ENCODE results near the gene CARMIL3.
A peak's percentile ranks its signal among the peaks of the same experiment; 100 is the strongest.
"Not testable (repeated sequence)": the region's sequence is repeated elsewhere in the genome, so short reads cannot be mapped to it uniquely, and the experiment has no call there.

CARMIL3 gene

GRCh38 chr14:24020520-24020919, 31.3 kb upstream of the CARMIL3 start:
- not testable (repeated sequence) for H3K27ac ChIP-seq (ENCODE audit: low read depth in 2 of 2, low read length in 2 of 2); H3K4me1 ChIP-seq (ENCODE audit: control insufficient read depth in 2 of 2, insufficient read depth in 2 of 2, low read length in 2 of 2); H3K9me3 ChIP-seq (ENCODE audit: control insufficient read depth in 2 of 2, low read length in 2 of 2); H3K36me3 ChIP-seq (ENCODE audit: control insufficient read depth in 2 of 2, insufficient read depth in 2 of 2, low read length in 2 of 2); H3K27me3 ChIP-seq (ENCODE audit: control insufficient read depth in 2 of 2, insufficient read depth in 2 of 2, low read length in 2 of 2); H3K4me3 ChIP-seq (ENCODE audit: low read length in 2 of 2); H3K9ac ChIP-seq (ENCODE audit: low read depth in 1 of 2, low read length in 2 of 2)

- not testable (repeated sequence) for H3K4me3 ChIP-seq (ENCODE audit: low read length in 2 of 2); H3K4me1 ChIP-seq (ENCODE audit: control insufficient read depth in 2 of 2, insufficient read depth in 2 of 2, low read length in 2 of 2); H3K27me3 ChIP-seq (ENCODE audit: control insufficient read depth in 2 of 2, insufficient read depth in 2 of 2, low read length in 2 of 2); H3K9me3 ChIP-seq (ENCODE audit: control insufficient read depth in 2 of 2, low read length in 2 of 2); H3K27ac ChIP-seq (ENCODE audit: low read depth in 2 of 2, low read length in 2 of 2); H3K36me3 ChIP-seq (ENCODE audit: control insufficient read depth in 2 of 2, insufficient read depth in 2 of 2, low read length in 2 of 2); H3K9ac ChIP-seq (ENCODE audit: low read depth in 1 of 2, low read length in 2 of 2)
Measured at GRCh38 chr14:24024939-24025418, 26.8 kb upstream of the CARMIL3 start.

- not testable (repeated sequence) for H3K4me1 ChIP-seq (ENCODE audit: control insufficient read depth in 2 of 2, insufficient read depth in 2 of 2, low read length in 2 of 2); H3K9me3 ChIP-seq (ENCODE audit: control insufficient read depth in 2 of 2, low read length in 2 of 2); H3K36me3 ChIP-seq (ENCODE audit: control insufficient read depth in 2 of 2, insufficient read depth in 2 of 2, low read length in 2 of 2); H3K4me3 ChIP-seq (ENCODE audit: low read length in 2 of 2); H3K27me3 ChIP-seq (ENCODE audit: control insufficient read depth in 2 of 2, insufficient read depth in 2 of 2, low read length in 2 of 2); H3K27ac ChIP-seq (ENCODE audit: low read depth in 2 of 2, low read length in 2 of 2); H3K9ac ChIP-seq (ENCODE audit: low read depth in 1 of 2, low read length in 2 of 2)
Measured at GRCh38 chr14:24029687-24030086, 22.1 kb upstream of the CARMIL3 start.

GRCh38 chr14:24031331-24031730, 20.5 kb upstream of the CARMIL3 start:
- H3K36me3 ChIP-seq (ENCODE audit: control insufficient read depth in 2 of 2, insufficient read depth in 2 of 2, low read length in 2 of 2); H3K4me1 ChIP-seq (ENCODE audit: control insufficient read depth in 2 of 2, insufficient read depth in 2 of 2, low read length in 2 of 2); H3K27me3 ChIP-seq (ENCODE audit: control insufficient read depth in 2 of 2, insufficient read depth in 2 of 2, low read length in 2 of 2); H3K9me3 ChIP-seq (ENCODE audit: control insufficient read depth in 2 of 2, low read length in 2 of 2); H3K27ac ChIP-seq (ENCODE audit: low read depth in 2 of 2, low read length in 2 of 2); H3K4me3 ChIP-seq (ENCODE audit: low read length in 2 of 2); H3K9ac ChIP-seq (ENCODE audit: low read depth in 1 of 2, low read length in 2 of 2): not testable (repeated sequence)

- Histone ChIP-seq H3K27me3 (ENCODE audit: control insufficient read depth in 2 of 2, insufficient read depth in 2 of 2, low read length in 2 of 2) (no peaks in the 10 kb centered on the region), H3K4me3 (ENCODE audit: low read length in 2 of 2) (no peak overlapping the region), H3K27ac (ENCODE audit: low read depth in 2 of 2, low read length in 2 of 2) (no peak overlapping the region), H3K36me3 (ENCODE audit: control insufficient read depth in 2 of 2, insufficient read depth in 2 of 2, low read length in 2 of 2) (no peaks in the 10 kb centered on the region), H3K9ac (ENCODE audit: low read depth in 1 of 2, low read length in 2 of 2) (no peak overlapping the region), H3K4me1 (ENCODE audit: control insufficient read depth in 2 of 2, insufficient read depth in 2 of 2, low read length in 2 of 2) (peaks cover 9 to 10% of the 10 kb centered on the region in 2 donors), H3K9me3 (ENCODE audit: control insufficient read depth in 2 of 2, low read length in 2 of 2) (no peaks in the 10 kb centered on the region)
Measured at GRCh38 chr14:24032727-24033418, 18.9 kb upstream of the CARMIL3 start.

GRCh38 chr14:24035769-24036168, 16.0 kb upstream of the CARMIL3 start:
- H3K36me3 ChIP-seq (ENCODE audit: control insufficient read depth in 2 of 2, insufficient read depth in 2 of 2, low read length in 2 of 2); H3K27me3 ChIP-seq (ENCODE audit: control insufficient read depth in 2 of 2, insufficient read depth in 2 of 2, low read length in 2 of 2); H3K9me3 ChIP-seq (ENCODE audit: control insufficient read depth in 2 of 2, low read length in 2 of 2): not testable (repeated sequence)
- H3K27ac ChIP-seq (ENCODE audit: low read depth in 2 of 2, low read length in 2 of 2): peak overlapping the region; percentile 92 to 94
- peak overlapping the region in 1 of 2 donors; percentile 75 for H3K4me3 ChIP-seq (ENCODE audit: low read length in 2 of 2)
- peak overlapping the region in 1 of 2 donors; percentile 76 for H3K9ac ChIP-seq (ENCODE audit: low read depth in 1 of 2, low read length in 2 of 2)
- H3K4me1 ChIP-seq (ENCODE audit: control insufficient read depth in 2 of 2, insufficient read depth in 2 of 2, low read length in 2 of 2): peaks cover 9 to 10% of the 10 kb centered on the region in 2 donors

GRCh38 chr14:24036169-24036962, 15.4 kb upstream of the CARMIL3 start:
- Histone ChIP-seq H3K27me3 (ENCODE audit: control insufficient read depth in 2 of 2, insufficient read depth in 2 of 2, low read length in 2 of 2) (no peaks in the 10 kb centered on the region), H3K36me3 (ENCODE audit: control insufficient read depth in 2 of 2, insufficient read depth in 2 of 2, low read length in 2 of 2) (no peaks in the 10 kb centered on the region), H3K9ac (ENCODE audit: low read depth in 1 of 2, low read length in 2 of 2) (peak overlapping the region; percentile 76 to 79), H3K4me3 (ENCODE audit: low read length in 2 of 2) (peak overlapping the region; percentile 75 to 84), H3K27ac (ENCODE audit: low read depth in 2 of 2, low read length in 2 of 2) (peak overlapping the region; percentile 92 to 94), H3K9me3 (ENCODE audit: control insufficient read depth in 2 of 2, low read length in 2 of 2) (no peaks in the 10 kb centered on the region), H3K4me1 (ENCODE audit: control insufficient read depth in 2 of 2, insufficient read depth in 2 of 2, low read length in 2 of 2) (peaks cover 9 to 10% of the 10 kb centered on the region in 2 donors)

GRCh38 chr14:24036963-24037657, 14.7 kb upstream of the CARMIL3 start:
- H3K27me3 ChIP-seq (ENCODE audit: control insufficient read depth in 2 of 2, insufficient read depth in 2 of 2, low read length in 2 of 2); H3K9me3 ChIP-seq (ENCODE audit: control insufficient read depth in 2 of 2, low read length in 2 of 2); H3K36me3 ChIP-seq (ENCODE audit: control insufficient read depth in 2 of 2, insufficient read depth in 2 of 2, low read length in 2 of 2): not testable (repeated sequence)
- peaks cover 9 to 10% of the 10 kb centered on the region in 2 donors for H3K4me1 ChIP-seq (ENCODE audit: control insufficient read depth in 2 of 2, insufficient read depth in 2 of 2, low read length in 2 of 2)
- H3K9ac ChIP-seq (ENCODE audit: low read depth in 1 of 2, low read length in 2 of 2): peak overlapping the region in 1 of 2 donors; percentile 76
- peak overlapping the region; percentile 75 to 84 for H3K4me3 ChIP-seq (ENCODE audit: low read length in 2 of 2)
- H3K27ac ChIP-seq (ENCODE audit: low read depth in 2 of 2, low read length in 2 of 2): peak overlapping the region; percentile 92 to 94

- H3K9ac ChIP-seq (ENCODE audit: low read depth in 1 of 2, low read length in 2 of 2): no peak overlapping the region
- H3K4me1 ChIP-seq (ENCODE audit: control insufficient read depth in 2 of 2, insufficient read depth in 2 of 2, low read length in 2 of 2): peaks cover 9 to 10% of the 10 kb centered on the region in 2 donors
- no peak overlapping the region for H3K27ac ChIP-seq (ENCODE audit: low read depth in 2 of 2, low read length in 2 of 2)
Measured at GRCh38 chr14:24037658-24038037, 14.2 kb upstream of the CARMIL3 start.

GRCh38 chr14:24038686-24039085, 13.1 kb upstream of the CARMIL3 start:
- peaks cover 9 to 10% of the 10 kb centered on the region in 2 donors for H3K4me1 ChIP-seq (ENCODE audit: control insufficient read depth in 2 of 2, insufficient read depth in 2 of 2, low read length in 2 of 2)
- H3K4me3 ChIP-seq (ENCODE audit: low read length in 2 of 2): no peak overlapping the region
- no peaks in the 10 kb centered on the region for H3K9me3 ChIP-seq (ENCODE audit: control insufficient read depth in 2 of 2, low read length in 2 of 2)
- H3K9ac ChIP-seq (ENCODE audit: low read depth in 1 of 2, low read length in 2 of 2): no peak overlapping the region
- H3K27me3 ChIP-seq (ENCODE audit: control insufficient read depth in 2 of 2, insufficient read depth in 2 of 2, low read length in 2 of 2): no peaks in the 10 kb centered on the region
- H3K27ac ChIP-seq (ENCODE audit: low read depth in 2 of 2, low read length in 2 of 2): no peak overlapping the region
- no peaks in the 10 kb centered on the region for H3K36me3 ChIP-seq (ENCODE audit: control insufficient read depth in 2 of 2, insufficient read depth in 2 of 2, low read length in 2 of 2)

More at GRCh38 chr14:24037658-24038037, 14.2 kb upstream of the CARMIL3 start:
- Histone ChIP-seq H3K27me3 (ENCODE audit: control insufficient read depth in 2 of 2, insufficient read depth in 2 of 2, low read length in 2 of 2) (no peaks in the 10 kb centered on the region), H3K36me3 (ENCODE audit: control insufficient read depth in 2 of 2, insufficient read depth in 2 of 2, low read length in 2 of 2) (no peaks in the 10 kb centered on the region), H3K4me3 (ENCODE audit: low read length in 2 of 2) (no peak overlapping the region), H3K9me3 (ENCODE audit: control insufficient read depth in 2 of 2, low read length in 2 of 2) (no peaks in the 10 kb centered on the region)

Data from mucosa of rectum (tissue), 2 donors.